ENCODE measurements around the gene ZMIZ1.

GRCh38 chr10:79319115-79319771 is 250.5 kb downstream of the ZMIZ1 start:
- TF ChIP-seq, protein P1, sequence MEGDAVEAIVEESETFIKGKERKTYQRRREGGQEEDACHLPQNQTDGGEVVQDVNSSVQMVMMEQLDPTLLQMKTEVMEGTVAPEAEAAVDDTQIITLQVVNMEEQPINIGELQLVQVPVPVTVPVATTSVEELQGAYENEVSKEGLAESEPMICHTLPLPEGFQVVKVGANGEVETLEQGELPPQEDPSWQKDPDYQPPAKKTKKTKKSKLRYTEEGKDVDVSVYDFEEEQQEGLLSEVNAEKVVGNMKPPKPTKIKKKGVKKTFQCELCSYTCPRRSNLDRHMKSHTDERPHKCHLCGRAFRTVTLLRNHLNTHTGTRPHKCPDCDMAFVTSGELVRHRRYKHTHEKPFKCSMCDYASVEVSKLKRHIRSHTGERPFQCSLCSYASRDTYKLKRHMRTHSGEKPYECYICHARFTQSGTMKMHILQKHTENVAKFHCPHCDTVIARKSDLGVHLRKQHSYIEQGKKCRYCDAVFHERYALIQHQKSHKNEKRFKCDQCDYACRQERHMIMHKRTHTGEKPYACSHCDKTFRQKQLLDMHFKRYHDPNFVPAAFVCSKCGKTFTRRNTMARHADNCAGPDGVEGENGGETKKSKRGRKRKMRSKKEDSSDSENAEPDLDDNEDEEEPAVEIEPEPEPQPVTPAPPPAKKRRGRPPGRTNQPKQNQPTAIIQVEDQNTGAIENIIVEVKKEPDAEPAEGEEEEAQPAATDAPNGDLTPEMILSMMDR (conservative IDR thresholded peaks at IDR 0.05; ENCODE audit: low read depth, low read length) = no peak
- TF ChIP-seq EZH2 (IDR thresholded peaks at IDR 0.05; ENCODE audit: borderline replicate concordance, low read depth, low read length, poor library complexity, severe bottlenecking) = no peak
